Peyer's patch (tissue), 4 donors: ENCODE measurements around the gene C7orf57. TPM values are rescaled to one million over a fixed set of nuclear protein-coding genes. Genes with fewer than 3 reads are reported as not detected.
A peak's percentile ranks its signal among the peaks of the same experiment; 100 is the strongest.
"Not testable (repeated sequence)": the region's sequence is repeated elsewhere in the genome, so short reads cannot be mapped to it uniquely, and the experiment has no call there.

ENCODE experiments used
- DNase-seq, 3 donors: peaks; one replicate each; pipeline ENCODE4 v3.0.0-alpha.2; 2017 to 2019
- H3K27ac ChIP-seq, 4 donors: fragments of 200-600 bp; sonication (generic); one replicate each; pipeline ENCODE4 v1.5.1; 2016 to 2019
- H3K27me3 ChIP-seq, 2 donors: fragments of 200-600 bp; sonication (generic); one replicate each; pipeline ENCODE4 v1.5.1; 2019
- H3K36me3 ChIP-seq, 3 donors: fragments of 200-600 bp; sonication (generic); one replicate each; pipeline ENCODE4 v1.5.1; 2016 to 2019
- H3K4me1 ChIP-seq, 4 donors: fragments of 200-600 bp; sonication (generic); one replicate each; pipeline ENCODE4 v1.5.1; 2016 to 2019
- H3K4me3 ChIP-seq, 4 donors: fragments of 200-600 bp; sonication (generic); 1 replicate in 3 of 4; 2 replicates in 1 of 4; pipeline ENCODE4 v1.5.1; 2016 to 2019; ENCODE audit warnings: mild to moderate bottlenecking in 1 of 4
- H3K9me3 ChIP-seq, 4 donors: fragments of 200-600 bp; sonication (generic); one replicate each; pipeline ENCODE4 v1.5.1; 2016 to 2019; ENCODE audit warnings: mild to moderate bottlenecking in 1 of 4
- CTCF ChIP-seq, 6 experiments: fragments of 450-650 bp in 4 of 6; fragments of 200-600 bp in 2 of 6; sonication (generic) in 1 of 6; IDR thresholded peaks; one replicate each; pipeline ENCODE4 v1.5.1; 2017 to 2019; ENCODE audit warnings: antibody characterized with exemption in 6 of 6, mild to moderate bottlenecking in 3 of 6, moderate library complexity in 1 of 6
- POLR2A ChIP-seq, 2 donors: fragments of 450-650 bp; IDR thresholded peaks; one replicate each; pipeline ENCODE4 v1.5.1; 2017; ENCODE audit warnings: antibody characterized with exemption in 2 of 2, mild to moderate bottlenecking in 2 of 2, moderate library complexity in 2 of 2
- total RNA-seq, 4 donors: library from RNA; depleted of rRNA; stranded (reverse); fragments of >200 nt; gene quantifications; one replicate each; pipeline ENCODE4 v1.1.0, GENCODE V29; 2016

C7orf57 gene
- total RNA-seq, 4 donors from 2014 or later = not detected

DNA sequence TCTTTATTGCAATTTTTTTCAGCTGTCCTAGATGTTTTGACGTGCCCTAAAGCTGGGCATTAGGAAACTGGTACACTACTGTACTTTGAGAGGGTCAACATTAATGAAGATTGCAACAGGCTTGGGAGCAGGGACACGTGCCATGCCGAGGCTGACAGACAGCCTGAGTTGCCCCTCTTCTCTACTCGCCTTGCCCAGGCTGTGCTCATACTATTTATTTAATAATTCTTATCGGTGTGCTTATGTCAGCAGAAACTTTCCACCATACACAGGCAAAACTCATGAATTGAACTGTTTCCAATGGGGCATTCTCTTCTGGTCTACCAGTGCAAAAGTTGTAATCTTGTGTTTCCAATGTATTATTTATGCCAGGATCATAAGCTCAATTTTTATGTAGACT is 24.4 kb downstream of the C7orf57 start:
- H3K27ac ChIP-seq = no peak overlapping the region
- no peaks in the 10 kb centered on the region for H3K4me1 ChIP-seq
- TF ChIP-seq POLR2A (IDR thresholded peaks at IDR 0.05) (no peak), CTCF (IDR thresholded peaks at IDR 0.05) (no peak)
- no peak overlapping the region for H3K4me3 ChIP-seq
- H3K36me3 ChIP-seq = no peaks in the 10 kb centered on the region
- no peaks in the 10 kb centered on the region for H3K27me3 ChIP-seq
- no peaks in the 10 kb centered on the region for H3K9me3 ChIP-seq
- DNase-seq = no peak

GRCh38 chr7:48063985-48064384 is 28.6 kb downstream of the C7orf57 start:
- no peaks in the 10 kb centered on the region for H3K9me3 ChIP-seq
- no peaks in the 10 kb centered on the region for H3K4me1 ChIP-seq
- H3K27me3 ChIP-seq = no peaks in the 10 kb centered on the region
- no peak overlapping the region for H3K4me3 ChIP-seq
- H3K27ac ChIP-seq = no peak overlapping the region
- no peak for DNase-seq
- TF ChIP-seq CTCF (IDR thresholded peaks at IDR 0.05) = no peak
- no peak for TF ChIP-seq POLR2A (IDR thresholded peaks at IDR 0.05)
- no peaks in the 10 kb centered on the region for H3K36me3 ChIP-seq

- no peak overlapping the region for H3K4me3 ChIP-seq
- H3K36me3 ChIP-seq = no peaks in the 10 kb centered on the region
- no peaks in the 10 kb centered on the region for H3K4me1 ChIP-seq
- H3K9me3 ChIP-seq = no peaks in the 10 kb centered on the region
- H3K27ac ChIP-seq = no peak overlapping the region
- no peaks in the 10 kb centered on the region for H3K27me3 ChIP-seq
- DNase-seq = no peak
- TF ChIP-seq CTCF (IDR thresholded peaks at IDR 0.05) (no peak), POLR2A (IDR thresholded peaks at IDR 0.05) (no peak)
These were observed 32.1 kb downstream of the C7orf57 start for GRCh38 chr7:48067475-48067874.

DNA sequence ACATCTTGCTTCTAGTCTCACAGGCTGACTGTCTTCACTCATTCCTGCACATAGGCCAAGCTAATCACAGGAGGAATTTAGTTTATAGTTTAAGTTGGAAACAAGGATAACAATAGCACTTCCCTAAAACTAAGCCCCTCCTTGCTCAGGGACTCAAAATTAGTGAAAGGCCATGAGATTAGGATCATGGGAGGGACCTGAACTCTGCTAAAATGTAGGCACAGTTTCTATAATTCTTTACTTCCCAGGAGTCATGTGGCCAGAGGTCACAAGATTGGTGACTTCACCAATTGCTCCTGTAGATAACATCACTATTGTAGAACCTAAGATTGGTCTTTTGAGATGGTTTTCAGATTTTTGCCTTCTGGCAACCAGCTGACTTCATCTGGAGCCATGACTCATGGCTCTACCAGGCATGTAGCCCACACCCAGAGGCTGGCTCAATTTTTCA is 38.9 kb downstream of the C7orf57 start:
- no peaks in the 10 kb centered on the region for H3K27me3 ChIP-seq
- DNase-seq = no peak
- H3K9me3 ChIP-seq = no peaks in the 10 kb centered on the region
- TF ChIP-seq CTCF (IDR thresholded peaks at IDR 0.05) = no peak
- no peak for TF ChIP-seq POLR2A (IDR thresholded peaks at IDR 0.05)
- peaks cover 0 to 5% (median 0%) of the 10 kb centered on the region in 4 donors for H3K4me1 ChIP-seq
- no peak overlapping the region for H3K27ac ChIP-seq
- H3K4me3 ChIP-seq = no peak overlapping the region
- no peaks in the 10 kb centered on the region for H3K36me3 ChIP-seq

- no peak for TF ChIP-seq POLR2A (IDR thresholded peaks at IDR 0.05)
- TF ChIP-seq CTCF (IDR thresholded peaks at IDR 0.05) = no peak
These were observed 42.1 kb downstream of the C7orf57 start for GRCh38 chr7:48077423-48077822.

GRCh38 chr7:48078470-48078869 is 43.1 kb downstream of the C7orf57 start:
- no peak for TF ChIP-seq POLR2A (IDR thresholded peaks at IDR 0.05)
- TF ChIP-seq CTCF (IDR thresholded peaks at IDR 0.05) = no peak

More at GRCh38 chr7:48077423-48077822, 42.1 kb downstream of the C7orf57 start:
- H3K36me3 ChIP-seq = no peaks in the 10 kb centered on the region
- H3K4me1 ChIP-seq = peaks cover 0 to 5% (median 0%) of the 10 kb centered on the region in 4 donors
- H3K4me3 ChIP-seq = no peak overlapping the region
- no peak for DNase-seq
- no peaks in the 10 kb centered on the region for H3K27me3 ChIP-seq
- no peaks in the 10 kb centered on the region for H3K9me3 ChIP-seq
- no peak overlapping the region for H3K27ac ChIP-seq

DNA sequence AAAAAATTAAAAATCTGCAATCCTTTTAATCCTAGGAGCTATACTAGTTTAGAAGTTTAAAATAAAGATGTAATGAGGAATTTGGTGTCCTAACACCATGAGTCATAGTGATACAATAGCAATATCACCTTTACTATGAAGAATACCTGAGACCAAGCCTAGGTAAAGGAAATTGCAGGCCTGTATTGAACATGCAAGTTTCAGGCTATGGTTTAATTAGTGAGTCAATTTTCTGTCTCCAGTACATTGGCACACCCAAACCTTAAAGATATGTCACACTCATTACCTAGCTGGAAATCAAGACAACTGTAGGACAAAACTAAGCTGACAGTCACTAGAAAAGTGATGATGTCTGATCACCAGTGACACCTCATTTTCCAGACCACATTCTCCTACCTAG is 47.0 kb downstream of the C7orf57 start:
- H3K27me3 ChIP-seq, DNase-seq, H3K9me3 ChIP-seq, H3K36me3 ChIP-seq, H3K4me3 ChIP-seq: not testable (repeated sequence)
- peak overlapping the region in 1 of 4 donors; percentile 41 for H3K27ac ChIP-seq
- H3K4me1 ChIP-seq = peaks cover 0 to 44% (median 12%) of the 10 kb centered on the region in 4 donors

More at GRCh38 chr7:48078470-48078869, 43.1 kb downstream of the C7orf57 start:
- no peak for DNase-seq
- no peaks in the 10 kb centered on the region for H3K36me3 ChIP-seq
- peak overlapping the region in 1 of 4 donors; percentile 25 for H3K27ac ChIP-seq
- no peaks in the 10 kb centered on the region for H3K27me3 ChIP-seq
- H3K9me3 ChIP-seq = no peaks in the 10 kb centered on the region
- H3K4me3 ChIP-seq = no peak overlapping the region
- H3K4me1 ChIP-seq = peaks cover 0 to 11% (median 1%) of the 10 kb centered on the region in 4 donors
